Measurements from ENCODE around the gene GATAD2A.

The GATAD2A gene

DNA sequence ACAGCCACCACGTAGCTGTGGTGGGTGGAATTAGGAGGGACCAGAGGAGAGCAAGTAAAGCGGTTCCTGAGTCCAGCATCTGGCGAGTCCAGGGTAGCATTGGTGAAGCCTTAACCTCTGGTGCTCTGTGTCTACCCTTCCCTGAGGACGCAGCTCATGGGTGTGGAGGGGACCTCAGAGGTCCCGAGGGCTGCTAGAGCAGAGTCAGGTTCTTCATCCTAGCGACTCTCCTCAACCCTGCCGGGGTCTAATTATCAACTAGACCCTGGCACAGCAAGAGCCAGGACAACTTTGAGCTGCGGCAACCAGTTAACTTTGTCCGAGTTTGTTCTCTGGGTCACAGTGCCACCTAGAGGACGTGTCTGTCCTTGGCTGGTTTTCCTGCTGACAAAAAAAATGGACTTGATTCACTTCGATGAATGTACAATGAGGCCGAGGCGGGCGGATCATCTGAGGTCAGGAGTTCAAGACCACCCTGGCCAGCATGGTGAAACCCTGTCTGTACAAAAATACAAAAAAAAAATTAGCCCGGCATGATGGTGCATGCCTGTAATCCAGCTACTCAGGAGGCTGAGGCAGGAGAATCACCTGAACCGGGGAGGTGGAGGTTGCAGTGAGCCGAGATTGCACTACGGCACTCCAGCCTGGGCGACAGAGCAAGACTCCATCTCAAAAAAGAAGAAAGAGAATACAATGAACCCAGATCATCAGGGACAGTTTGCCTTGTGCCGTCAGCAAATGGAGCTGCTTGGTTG, 84.9 kb downstream of the GATAD2A start:
- DNase-seq, result peak; percentile 81 to 89

DNA sequence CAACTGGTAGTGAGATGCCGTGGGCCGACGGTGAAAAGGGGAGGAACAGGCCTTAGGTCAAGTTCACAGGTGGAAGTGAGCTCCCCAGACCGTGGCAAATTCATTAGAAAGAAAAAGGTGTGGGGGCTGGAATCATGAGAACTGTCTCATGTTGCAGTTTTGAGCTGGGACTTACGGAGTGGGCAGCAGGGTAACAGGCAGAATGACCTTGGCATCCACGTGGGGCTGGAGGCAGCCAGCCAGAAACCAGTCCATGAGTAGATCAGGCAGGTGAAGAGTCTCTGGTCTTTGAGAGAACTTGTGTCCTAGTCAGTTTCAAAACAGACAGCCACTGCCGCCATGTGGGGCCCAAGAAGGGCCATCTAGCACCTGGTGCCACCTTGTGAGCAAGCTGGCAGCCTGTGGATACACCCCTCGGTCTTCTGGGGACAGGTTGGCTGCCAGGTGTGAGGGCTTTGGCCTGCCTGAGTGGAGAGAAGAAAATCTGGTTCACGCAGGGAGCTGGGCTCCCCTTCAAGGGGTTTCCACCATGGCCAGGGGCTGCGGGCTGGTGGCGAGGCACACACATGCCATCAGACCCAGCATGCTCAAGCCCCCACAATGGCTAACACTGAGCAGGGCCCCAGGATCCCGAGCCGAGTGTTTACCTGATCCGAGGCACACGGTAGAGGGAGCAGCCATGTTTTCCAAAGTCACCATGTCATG, 86.0 kb downstream of the GATAD2A start:
- no peak for DNase-seq

DNA sequence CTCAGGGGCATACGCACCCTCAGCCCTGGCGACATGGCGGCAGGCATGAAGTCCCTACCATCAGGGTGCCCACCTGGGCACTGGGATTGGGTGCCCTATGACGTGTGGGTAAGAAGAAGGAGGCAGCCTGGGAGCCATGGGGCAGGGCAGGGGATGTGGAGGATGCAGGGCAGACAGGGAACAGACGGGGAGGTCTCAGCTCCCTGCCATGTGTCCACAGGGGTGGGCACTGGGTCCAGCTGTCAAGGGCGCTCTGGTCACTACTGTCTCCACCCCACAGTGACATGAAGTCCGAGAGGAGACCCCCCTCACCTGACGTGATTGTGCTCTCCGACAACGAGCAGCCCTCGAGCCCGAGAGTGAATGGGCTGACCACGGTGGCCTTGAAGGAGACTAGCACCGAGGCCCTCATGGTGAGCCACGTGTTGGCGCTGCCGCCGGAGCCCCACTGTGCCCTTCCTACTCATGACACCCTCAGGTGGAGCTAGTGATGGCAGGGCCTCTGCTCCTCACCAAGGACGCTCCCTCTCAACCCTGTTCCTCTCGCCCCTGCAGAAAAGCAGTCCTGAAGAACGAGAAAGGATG, 86.6 kb downstream of the GATAD2A start:
- no peak for DNase-seq

DNA sequence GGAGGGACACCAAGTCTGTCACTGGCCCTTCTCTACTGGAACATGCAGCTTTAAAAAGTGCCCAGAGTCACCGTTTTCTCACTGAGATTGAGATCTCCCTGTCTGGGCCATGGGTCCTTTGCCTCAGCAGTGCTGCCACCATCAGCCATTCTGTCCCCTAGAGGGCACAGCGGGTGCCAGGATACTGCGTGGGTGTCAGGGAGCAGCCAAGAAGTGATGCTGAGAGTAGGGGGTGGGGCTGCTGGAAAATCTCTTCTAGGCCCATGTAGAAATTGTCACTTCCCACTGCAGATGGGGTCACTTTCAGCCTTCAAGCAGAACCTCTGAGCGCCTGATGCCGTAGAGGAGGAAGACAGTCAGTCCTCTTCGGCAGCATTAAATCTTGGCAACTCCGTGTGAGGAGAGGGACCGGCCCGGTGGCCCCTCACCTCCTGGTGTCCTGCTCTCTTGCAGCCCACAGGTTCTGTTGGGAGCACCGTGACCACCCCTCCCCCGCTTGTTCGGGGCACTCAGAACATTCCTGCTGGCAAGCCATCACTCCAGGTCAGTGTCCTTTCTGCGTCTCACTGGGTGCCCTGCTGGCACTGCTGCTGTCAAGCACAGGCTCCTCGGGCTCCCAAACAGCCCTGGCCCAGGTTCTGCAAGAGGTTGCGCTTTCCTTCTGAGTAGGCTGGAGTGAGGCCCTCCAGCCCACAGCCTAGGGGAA, 88.5 kb downstream of the GATAD2A start:
- no peak for DNase-seq

DNA sequence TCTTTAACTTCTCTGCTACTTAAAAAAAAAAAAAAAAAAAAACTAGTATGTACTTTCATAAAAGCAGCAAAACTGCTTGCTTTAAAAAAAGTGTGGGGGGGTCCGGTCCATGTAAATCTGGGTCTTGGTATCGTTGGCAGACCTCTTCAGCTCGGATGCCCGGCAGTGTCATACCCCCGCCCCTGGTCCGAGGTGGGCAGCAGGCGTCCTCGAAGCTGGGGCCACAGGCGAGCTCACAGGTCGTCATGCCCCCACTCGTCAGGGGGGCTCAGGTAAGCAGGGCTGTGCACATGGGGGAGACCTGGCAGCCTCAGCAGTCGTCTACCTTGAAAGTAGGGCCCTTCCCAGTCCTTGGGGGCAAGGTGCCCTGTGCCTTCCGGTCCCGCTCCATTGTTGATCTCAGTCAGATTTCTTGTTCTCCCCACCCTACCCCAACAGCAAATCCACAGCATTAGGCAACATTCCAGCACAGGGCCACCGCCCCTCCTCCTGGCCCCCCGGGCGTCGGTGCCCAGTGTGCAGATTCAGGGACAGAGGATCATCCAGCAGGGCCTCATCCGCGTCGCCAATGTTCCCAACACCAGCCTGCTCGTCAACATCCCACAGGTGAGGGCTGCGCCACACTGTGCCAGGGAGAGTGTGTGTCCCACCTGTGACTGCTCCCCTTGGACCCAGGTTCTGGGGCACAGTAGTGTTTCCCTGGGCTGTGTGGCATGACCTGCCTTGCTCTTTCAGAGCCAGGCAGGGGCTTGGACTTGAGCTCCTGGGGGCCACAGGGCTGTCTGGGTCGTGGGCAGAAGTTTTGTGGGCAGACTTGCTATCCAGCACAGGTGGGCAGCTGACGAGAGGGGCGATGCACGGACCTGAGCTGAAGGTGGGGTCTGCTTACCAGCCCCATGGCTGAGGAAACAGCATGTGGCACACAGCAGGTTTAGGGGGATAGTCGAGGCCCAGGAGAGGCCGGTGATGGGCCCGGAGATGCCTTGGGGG, 90.4 kb downstream of the GATAD2A start:
- DNase-seq, result no peak

DNA sequence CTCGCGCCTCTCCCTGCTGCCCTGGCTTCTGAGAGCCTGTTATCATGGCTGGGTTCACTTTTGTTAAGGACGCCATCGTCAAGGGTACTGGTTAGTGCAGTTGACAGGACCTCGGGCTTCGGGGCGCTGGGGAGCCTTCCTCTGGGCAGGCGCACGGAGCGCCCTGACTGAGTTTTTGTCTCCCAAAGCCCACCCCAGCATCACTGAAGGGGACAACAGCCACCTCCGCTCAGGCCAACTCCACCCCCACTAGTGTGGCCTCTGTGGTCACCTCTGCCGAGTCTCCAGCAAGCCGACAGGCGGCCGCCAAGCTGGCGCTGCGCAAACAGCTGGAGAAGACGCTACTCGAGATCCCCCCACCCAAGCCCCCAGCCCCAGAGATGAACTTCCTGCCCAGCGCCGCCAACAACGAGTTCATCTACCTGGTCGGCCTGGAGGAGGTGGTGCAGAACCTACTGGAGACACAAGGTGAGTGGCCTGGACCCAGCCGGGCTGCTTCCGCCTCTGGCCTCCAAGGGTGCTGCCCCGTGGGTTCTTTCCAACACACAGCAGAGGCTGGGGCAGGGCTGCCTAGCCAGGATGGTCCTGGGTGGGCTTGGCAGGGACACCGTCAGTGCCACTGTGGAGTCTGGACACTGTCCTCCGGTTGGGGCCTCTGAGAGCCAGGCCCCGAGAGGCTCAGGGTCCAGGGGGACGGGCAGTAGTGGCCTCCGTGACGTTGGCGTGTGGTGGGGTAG, 92.9 kb downstream of the GATAD2A start:
- DNase-seq, result no peak

DNA sequence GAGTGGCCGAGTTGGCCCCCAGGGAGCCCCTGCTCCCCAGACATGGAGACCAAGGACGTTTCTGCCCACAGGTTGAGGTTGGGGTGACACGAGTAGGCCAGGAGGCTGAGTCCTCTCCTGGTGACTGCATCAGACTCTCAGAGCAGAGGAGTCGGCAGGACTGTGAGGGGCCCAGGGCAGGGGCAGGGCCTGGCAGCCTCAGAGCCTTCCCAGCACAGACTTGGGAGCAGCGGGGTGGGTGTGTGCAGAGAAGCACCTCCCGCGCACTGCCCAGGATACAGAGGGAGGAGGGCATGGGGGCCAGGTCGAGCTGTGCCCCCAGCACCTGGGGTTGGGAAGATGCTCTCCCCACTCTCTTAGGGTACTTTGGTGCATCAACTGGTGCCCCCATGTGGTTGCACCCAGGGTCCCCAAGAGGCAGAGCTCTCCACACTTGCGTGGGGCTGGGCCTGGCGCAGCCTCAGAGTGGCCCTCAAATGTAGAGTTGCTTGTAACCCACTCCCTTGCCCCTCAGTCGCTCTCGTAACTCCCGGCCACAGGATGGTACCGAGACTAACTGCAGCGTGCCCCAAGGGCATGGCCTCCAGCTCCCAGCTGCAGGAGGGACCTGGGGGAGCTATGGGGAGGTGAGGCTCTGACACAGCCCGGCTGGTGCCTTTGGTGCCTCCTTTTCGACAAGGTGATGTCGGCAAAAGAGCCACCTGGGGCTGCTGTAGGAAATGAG, 94.0 kb downstream of the GATAD2A start:
- DNase-seq, result no peak

DNA sequence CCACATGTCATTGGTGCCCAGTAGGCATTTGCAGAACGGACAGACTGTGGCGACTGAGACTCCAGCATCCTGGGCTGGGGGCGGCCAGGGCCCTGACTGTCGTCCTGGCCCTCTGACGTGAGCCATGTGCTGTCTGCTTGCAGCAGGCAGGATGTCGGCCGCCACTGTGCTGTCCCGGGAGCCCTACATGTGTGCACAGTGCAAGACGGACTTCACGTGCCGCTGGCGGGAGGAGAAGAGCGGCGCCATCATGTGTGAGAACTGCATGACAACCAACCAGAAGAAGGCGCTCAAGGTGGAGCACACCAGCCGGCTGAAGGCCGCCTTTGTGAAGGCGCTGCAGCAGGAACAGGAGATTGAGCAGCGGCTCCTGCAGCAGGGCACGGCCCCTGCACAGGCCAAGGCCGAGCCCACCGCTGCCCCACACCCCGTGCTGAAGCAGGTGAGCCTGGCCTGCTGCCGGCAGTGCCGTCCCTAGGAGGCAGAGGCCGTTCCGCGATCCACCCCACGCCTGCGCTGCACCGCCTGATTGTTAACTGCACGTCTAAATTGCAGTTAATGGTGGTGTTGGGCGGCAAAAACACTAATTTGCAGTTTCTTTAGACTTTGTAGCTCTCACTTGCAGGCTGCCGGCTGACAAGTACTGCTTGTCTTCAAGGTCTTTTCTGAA, 95.6 kb downstream of the GATAD2A start:
- no peak for DNase-seq

DNA sequence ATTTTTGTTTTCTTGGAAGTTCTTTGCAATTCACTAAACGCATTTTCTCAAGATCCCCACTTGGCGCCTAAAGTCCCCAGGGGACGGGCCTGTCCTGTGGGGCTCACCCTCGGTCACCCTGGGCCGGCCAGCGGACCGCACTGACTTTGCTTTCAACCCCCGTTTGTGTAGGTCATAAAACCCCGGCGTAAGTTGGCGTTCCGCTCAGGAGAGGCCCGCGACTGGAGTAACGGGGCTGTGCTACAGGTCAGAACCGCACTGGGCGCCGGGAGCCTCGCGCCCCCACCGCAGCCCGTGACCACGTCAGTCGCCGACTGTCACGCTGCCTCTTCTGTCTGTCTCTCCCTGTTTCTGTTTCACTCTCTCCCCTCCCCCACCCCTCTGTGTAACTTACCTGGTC, 96.3 kb downstream of the GATAD2A start:
- DNase-seq, result no peak

DNA sequence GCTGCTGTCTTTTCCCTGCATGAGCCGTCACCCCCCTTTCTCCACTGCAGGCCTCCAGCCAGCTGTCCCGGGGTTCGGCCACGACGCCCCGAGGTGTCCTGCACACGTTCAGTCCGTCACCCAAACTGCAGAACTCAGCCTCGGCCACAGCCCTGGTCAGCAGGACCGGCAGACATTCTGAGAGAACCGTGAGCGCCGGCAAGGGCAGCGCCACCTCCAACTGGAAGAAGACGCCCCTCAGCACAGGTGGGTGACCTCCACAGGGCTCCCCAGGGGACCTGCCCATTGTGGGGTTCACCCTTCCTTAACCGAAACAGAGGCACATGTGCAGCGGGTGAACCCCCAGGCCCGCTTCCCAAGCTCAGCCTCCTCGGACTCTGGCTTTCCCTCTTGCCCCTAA, 96.8 kb downstream of the GATAD2A start:
- no peak for DNase-seq

DNA sequence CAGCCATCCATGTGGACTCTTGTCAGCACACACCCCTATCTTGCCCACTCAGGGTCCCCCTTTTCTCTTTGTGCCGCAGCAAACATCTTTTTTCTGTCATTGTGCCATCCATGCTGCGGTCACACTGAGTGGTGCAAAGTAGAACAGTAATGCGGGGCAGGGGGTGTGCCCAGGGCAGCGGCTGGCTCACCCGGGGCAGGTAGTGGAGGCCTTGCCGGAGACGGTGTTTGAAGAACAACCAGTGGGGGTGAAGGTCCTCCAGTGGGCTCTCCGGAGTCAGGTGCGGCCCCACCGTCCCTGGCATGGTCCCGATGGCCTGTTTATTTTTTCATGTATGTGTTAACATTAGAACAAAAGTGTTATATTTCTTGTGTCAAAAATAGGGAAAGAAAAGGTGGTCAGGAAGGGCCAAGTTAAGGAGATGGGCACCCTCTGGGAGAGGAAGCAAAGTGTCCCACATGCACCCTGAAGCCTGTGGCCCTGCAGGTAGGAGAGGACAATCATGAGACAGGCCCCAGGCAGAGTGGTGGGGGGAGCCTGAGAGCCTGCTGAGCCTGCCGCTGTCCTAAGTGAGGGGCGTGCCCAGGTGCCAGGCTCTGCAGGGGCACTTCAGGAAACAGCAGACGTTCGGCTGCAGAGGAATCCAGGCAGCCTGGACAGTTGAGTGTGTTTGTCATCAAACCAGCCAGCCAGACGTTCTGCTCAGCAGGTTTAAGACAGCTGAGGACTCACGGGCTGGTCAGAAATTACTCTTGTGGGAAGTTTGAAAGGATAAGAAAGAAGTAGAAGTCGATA, 97.5 kb downstream of the GATAD2A start:
- DNase-seq, result no peak

DNA sequence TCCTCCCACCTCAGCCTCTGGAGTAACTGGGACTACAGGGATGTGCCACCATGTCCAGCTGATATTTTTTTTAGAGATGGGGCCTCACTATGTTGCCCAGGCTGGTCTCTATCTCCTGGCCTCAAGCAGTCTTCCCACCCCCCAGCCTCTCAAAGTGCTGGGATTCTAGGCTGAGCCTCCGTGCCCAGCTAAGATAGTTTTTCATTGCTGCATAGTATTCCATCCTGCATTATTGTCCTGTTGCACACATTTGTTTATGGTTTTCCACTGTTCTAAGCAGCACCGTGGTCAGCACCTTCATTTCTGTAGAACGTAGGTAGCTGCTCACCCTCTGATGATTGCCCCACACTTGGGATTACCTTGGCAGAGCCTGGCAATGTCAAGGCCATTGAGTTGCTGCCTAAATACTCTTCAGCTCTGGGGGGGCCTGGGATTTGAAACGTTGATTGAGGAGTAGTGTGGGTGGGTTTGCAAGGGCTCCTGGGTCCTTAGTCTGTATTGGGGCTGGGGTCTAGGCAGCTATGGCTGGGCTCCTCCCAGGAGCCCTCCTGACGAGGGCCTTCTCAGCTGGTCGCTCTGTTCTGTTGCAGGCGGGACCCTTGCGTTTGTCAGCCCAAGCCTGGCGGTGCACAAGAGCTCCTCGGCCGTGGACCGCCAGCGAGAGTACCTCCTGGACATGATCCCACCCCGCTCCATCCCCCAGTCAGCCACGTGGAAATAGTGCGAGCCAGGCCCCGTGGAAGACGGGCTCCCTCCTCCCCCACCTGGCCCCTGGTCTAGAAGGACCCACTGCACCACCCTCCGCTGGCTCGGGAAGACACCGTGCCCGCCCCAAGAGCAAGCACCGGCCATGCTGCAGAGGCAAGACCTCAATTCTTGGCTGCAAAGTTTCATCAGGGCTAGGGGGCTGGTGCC, 99.5 kb downstream of the GATAD2A start:
- no peak for DNase-seq

DNA sequence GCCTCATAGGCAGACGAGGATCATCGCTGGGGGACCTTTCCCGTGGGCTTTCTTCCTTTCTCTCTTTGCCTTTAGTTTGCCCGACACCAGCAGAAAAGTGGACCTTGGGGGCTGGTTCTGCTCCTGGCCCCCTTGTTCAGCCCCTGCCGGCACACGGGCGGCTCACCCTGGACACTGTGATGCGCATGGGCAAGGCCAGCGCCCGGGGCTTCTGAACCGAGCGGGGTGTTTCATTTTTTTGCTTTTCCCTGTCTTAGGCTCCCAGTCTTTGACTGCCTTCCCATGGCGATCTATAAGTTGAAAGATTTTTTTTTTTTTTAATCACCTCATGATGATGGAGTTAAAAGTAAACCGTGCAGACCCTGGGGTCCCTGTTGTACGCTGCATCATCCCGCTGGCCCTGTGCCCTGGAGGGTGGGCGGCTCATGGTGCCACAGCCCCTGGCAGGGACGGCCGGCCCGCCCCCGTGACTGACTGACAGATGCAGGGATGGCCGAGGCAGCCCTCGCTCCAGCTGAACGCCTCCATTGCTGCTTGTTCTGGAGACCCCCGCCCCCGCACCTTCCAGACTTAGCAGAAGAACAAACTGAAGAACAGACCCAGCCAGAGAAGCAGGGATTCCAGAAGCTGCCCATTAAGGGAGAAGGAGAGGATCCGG, 100.3 kb downstream of the GATAD2A start:
- DNase-seq, result no peak

DNA sequence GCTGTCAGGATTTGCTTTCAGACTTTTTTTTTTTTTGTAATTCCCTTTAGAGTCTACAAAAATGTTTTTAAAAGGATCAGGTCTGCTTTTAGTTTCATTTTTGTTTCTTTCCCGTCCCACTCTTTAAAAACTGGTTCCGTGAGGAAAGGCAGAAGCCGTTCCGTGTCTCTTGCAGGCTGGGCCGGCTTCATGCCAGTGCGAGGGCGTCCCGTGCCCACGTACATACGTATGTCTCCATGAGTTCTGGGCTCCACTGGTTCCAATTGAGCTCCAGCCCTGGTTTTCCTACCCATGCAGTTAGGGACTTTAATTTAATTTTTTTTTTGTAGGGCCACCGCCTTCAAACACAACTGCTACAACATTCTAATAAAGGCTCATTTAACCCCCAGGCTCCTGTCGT, 101.1 kb downstream of the GATAD2A start:
- DNase-seq, result no peak

DNA sequence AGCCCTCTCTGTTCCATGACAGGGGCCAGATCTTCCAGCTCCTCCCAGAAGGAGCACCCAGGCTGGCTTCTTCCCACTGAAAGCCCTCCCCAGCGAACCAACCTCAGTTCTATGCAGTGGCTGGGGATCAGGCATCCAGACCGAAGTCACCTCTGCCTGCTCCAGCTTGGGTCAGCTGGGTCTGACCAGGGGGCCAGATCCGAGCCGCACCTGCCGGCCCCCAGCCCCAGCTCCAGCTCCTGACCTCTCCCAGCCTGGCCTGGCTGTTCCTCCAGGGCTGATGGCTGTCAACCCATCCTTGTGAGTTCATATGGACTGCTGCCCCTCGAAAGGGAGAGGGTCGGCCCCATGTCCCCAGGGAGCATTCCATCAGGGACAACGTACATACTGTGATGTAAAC, 101.9 kb downstream of the GATAD2A start:
- DNase-seq, result no peak

DNA sequence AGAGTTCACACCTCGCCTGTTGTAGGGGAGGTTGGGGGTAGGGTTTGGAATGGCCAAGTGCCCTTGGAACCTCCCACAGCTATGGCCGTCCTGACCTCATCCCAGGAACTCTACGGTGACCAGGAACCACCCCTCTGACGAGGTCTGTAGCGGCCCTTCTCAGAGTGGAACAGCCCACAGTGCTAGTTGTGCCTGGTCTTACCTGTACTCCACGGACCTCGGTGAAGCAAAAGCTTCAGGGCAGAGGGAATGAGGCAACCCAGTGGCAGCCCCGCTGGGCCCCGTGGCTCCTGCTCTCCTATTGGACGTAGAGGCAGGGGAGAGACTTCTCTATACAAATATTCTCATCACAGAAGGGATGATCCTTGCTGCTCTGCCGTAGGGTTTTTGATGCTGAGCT, 102.7 kb downstream of the GATAD2A start:
- no peak for DNase-seq

DNA sequence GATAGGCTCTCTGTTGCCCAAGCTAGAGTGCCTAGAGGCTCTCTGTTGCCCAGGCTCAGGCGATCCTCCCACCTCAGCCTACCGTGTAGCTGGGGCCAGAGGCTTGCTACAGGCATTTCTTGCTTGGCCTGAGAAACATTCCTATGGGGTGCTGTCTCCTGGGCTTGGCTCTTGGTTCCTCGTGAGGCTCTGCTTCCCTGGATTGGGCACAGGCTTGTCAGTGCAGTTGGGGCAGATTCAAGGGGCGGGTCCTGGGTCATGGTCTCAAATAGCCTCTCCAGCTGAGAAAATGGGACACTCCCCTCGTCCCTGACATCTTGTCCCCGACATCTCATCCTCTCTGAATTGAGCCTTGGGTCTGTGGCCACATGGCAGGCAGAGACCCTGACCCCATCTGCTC, 105.0 kb downstream of the GATAD2A start:
- DNase-seq, result no peak

DNA sequence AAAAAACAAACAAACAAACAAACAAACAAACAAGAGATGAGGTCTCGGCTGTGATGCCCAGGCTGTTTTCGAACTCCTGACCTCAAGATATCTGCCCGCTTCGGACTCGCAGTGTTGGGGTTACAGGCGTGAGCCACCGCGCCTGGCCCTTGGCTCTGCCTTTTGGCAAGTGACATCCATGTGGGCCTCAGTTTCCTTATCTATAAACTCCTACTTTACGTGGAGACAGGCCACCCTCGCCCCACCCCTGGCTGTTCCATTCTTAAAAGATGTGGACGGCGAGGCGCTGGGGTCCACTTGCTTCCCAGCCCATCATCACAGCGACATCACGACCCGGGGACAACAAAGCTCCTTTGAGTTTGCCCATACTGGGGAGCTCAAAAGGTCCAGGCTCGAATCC, 108.2 kb downstream of the GATAD2A start:
- DNase-seq, result no peak
